ENCODE results near the gene USP14.

USP14 gene

GRCh38 chr18:217532-218336, 59.4 kb downstream of the USP14 start:
- peaks cover 60% of the 10 kb centered on the region for H3K36me3 ChIP-seq (ENCODE audit: insufficient read depth, low read length)
- H3K4me1 ChIP-seq (ENCODE audit: insufficient read depth, low read length, poor library complexity, severe bottlenecking), result no peaks in the 10 kb centered on the region
- H3K4me2 ChIP-seq (ENCODE audit: low read depth, low read length, poor library complexity, severe bottlenecking), result no peak overlapping the region
- no peaks in the 10 kb centered on the region for H3K27me3 ChIP-seq (ENCODE audit: insufficient read depth, low read length, poor library complexity, severe bottlenecking)
- no peak overlapping the region for H2AFZ ChIP-seq (ENCODE audit: low read length)
- no peak for TF ChIP-seq EZH2phosphoT487 (IDR thresholded peaks at IDR 0.05; ENCODE audit: borderline replicate concordance)
- no peak for TF ChIP-seq CTCF (conservative IDR thresholded peaks at IDR 0.05; ENCODE audit: low read length)
- H3K9me3 ChIP-seq (ENCODE audit: insufficient read depth, low read depth, low read length), result no peaks in the 10 kb centered on the region
- no peak overlapping the region for H3K4me3 ChIP-seq (ENCODE audit: low read length, poor library complexity, severe bottlenecking)
- no peak overlapping the region for H3K9ac ChIP-seq (ENCODE audit: low read depth, low read length, poor library complexity, severe bottlenecking)
- no peaks in the 10 kb centered on the region for H3K79me2 ChIP-seq (ENCODE audit: insufficient read depth, low read length)
- H3K9me2 ChIP-seq (replicated peaks; ENCODE audit: low read depth, low read length), result no peaks in the 10 kb centered on the region
- H3F3A ChIP-seq (ENCODE audit: low read depth), result no peaks in the 10 kb centered on the region
- H4K20me1 ChIP-seq (ENCODE audit: insufficient read depth, low read length, poor library complexity, severe bottlenecking), result no peaks in the 10 kb centered on the region

- H3K36me3 ChIP-seq (ENCODE audit: insufficient read depth, low read length), result peaks cover 60% of the 10 kb centered on the region
Observed at GRCh38 chr18:220708-221107, 62.4 kb downstream of the USP14 start.

GRCh38 chr18:225745-226144, 67.4 kb downstream of the USP14 start:
- no peaks in the 10 kb centered on the region for H3K9me3 ChIP-seq (ENCODE audit: insufficient read depth, low read depth, low read length)

More at GRCh38 chr18:220708-221107, 62.4 kb downstream of the USP14 start:
- no peaks in the 10 kb centered on the region for H3K9me2 ChIP-seq (replicated peaks; ENCODE audit: low read depth, low read length)
- H2AFZ ChIP-seq (ENCODE audit: low read length), result no peak overlapping the region
- H3K9me3 ChIP-seq (ENCODE audit: insufficient read depth, low read depth, low read length), result no peaks in the 10 kb centered on the region
- no peaks in the 10 kb centered on the region for H3F3A ChIP-seq (ENCODE audit: low read depth)
- no peak overlapping the region for H3K4me2 ChIP-seq (ENCODE audit: low read depth, low read length, poor library complexity, severe bottlenecking)
- H3K79me2 ChIP-seq (ENCODE audit: insufficient read depth, low read length), result no peaks in the 10 kb centered on the region
- no peaks in the 10 kb centered on the region for H4K20me1 ChIP-seq (ENCODE audit: insufficient read depth, low read length, poor library complexity, severe bottlenecking)
- no peak overlapping the region for H3K9ac ChIP-seq (ENCODE audit: low read depth, low read length, poor library complexity, severe bottlenecking)
- H3K4me3 ChIP-seq (ENCODE audit: low read length, poor library complexity, severe bottlenecking), result no peak overlapping the region
- no peaks in the 10 kb centered on the region for H3K4me1 ChIP-seq (ENCODE audit: insufficient read depth, low read length, poor library complexity, severe bottlenecking)
- TF ChIP-seq CTCF (conservative IDR thresholded peaks at IDR 0.05; ENCODE audit: low read length) (no peak), EZH2phosphoT487 (IDR thresholded peaks at IDR 0.05; ENCODE audit: borderline replicate concordance) (no peak)
- H3K27me3 ChIP-seq (ENCODE audit: insufficient read depth, low read length, poor library complexity, severe bottlenecking), result no peaks in the 10 kb centered on the region

More at GRCh38 chr18:225745-226144, 67.4 kb downstream of the USP14 start:
- TF ChIP-seq CTCF (conservative IDR thresholded peaks at IDR 0.05; ENCODE audit: low read length) (no peak), EZH2phosphoT487 (IDR thresholded peaks at IDR 0.05; ENCODE audit: borderline replicate concordance) (no peak)
- H4K20me1 ChIP-seq (ENCODE audit: insufficient read depth, low read length, poor library complexity, severe bottlenecking), result no peaks in the 10 kb centered on the region
- no peak overlapping the region for H3K4me2 ChIP-seq (ENCODE audit: low read depth, low read length, poor library complexity, severe bottlenecking)
- H3K79me2 ChIP-seq (ENCODE audit: insufficient read depth, low read length), result no peaks in the 10 kb centered on the region
- H3K4me3 ChIP-seq (ENCODE audit: low read length, poor library complexity, severe bottlenecking), result no peak overlapping the region
- H2AFZ ChIP-seq (ENCODE audit: low read length), result no peak overlapping the region
- no peaks in the 10 kb centered on the region for H3K27me3 ChIP-seq (ENCODE audit: insufficient read depth, low read length, poor library complexity, severe bottlenecking)
- no peak overlapping the region for H3K9ac ChIP-seq (ENCODE audit: low read depth, low read length, poor library complexity, severe bottlenecking)
- no peaks in the 10 kb centered on the region for H3F3A ChIP-seq (ENCODE audit: low read depth)
- H3K9me2 ChIP-seq (replicated peaks; ENCODE audit: low read depth, low read length), result no peaks in the 10 kb centered on the region
- no peaks in the 10 kb centered on the region for H3K4me1 ChIP-seq (ENCODE audit: insufficient read depth, low read length, poor library complexity, severe bottlenecking)
- peaks cover 32% of the 10 kb centered on the region; the same call in 1 of the 2 replicates for H3K36me3 ChIP-seq (ENCODE audit: insufficient read depth, low read length)
